HG02642 (cell line): Measurements from ENCODE around the gene EGFR.

Source experiments
- ATAC-seq: cut with Tn5 transposase; IDR thresholded peaks from one replicate; pipeline ENCODE4 v1.9.1; 2021; ENCODE audit warnings: mild to moderate bottlenecking; ENCODE audit not compliant: unreplicated experiment, poor library complexity

EGFR gene

DNA sequence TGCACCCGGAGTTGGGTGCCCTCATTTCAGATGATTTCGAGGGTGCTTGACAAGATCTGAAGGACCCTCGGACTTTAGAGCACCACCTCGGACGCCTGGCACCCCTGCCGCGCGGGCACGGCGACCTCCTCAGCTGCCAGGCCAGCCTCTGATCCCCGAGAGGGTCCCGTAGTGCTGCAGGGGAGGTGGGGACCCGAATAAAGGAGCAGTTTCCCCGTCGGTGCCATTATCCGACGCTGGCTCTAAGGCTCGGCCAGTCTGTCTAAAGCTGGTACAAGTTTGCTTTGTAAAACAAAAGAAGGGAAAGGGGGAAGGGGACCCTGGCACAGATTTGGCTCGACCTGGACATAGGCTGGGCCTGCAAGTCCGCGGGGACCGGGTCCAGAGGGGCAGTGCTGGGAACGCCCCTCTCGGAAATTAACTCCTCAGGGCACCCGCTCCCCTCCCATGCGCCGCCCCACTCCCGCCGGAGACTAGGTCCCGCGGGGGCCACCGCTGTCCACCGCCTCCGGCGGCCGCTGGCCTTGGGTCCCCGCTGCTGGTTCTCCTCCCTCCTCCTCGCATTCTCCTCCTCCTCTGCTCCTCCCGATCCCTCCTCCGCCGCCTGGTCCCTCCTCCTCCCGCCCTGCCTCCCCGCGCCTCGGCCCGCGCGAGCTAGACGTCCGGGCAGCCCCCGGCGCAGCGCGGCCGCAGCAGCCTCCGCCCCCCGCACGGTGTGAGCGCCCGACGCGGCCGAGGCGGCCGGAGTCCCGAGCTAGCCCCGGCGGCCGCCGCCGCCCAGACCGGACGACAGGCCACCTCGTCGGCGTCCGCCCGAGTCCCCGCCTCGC is at the start of gene EGFR:
TSS of gene EGFR (plus strand) at position 657 of the 830 bp plus-strand sequence. CDS start 261 bp downstream, outside the sequence.
- ATAC-seq = no peak

DNA sequence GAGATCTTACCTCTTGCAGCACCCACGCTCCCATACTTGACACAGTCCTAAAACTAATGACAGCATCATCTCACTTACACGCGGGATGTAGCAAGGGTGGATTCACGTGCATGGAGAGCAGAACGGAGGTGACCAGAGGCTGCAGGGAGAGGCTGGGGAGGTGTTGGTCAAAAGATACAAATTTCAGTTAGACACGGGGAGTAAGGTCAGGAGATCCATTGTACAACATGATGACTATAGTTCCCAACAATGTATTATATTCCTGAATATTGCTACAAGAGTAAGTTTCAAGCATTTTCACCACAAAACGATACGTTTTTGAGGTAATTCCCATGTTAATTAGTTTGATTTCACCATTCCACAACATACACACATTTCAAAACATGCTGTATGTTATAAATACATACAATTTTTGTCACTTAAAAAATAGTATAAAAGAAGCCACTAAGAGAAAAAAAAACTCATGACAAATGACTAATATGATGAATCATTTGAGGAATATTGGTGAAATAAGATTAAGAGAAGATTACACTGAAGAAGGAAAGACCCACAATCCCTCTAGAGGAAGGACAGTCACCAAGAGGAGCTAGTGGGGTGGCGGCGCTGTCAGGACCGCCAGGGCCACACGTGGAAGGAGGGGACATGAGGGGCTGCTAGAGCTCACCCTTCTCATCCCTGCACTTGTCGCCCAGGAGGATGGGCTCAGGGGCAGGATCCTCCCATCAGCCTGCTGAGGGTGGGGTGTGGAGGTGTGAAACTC is 49.4 kb upstream of the EGFR start:
- no peak for ATAC-seq

GRCh38 chr7:54972733-54973294 is 46.0 kb upstream of the EGFR start:
- ATAC-seq = no peak

DNA sequence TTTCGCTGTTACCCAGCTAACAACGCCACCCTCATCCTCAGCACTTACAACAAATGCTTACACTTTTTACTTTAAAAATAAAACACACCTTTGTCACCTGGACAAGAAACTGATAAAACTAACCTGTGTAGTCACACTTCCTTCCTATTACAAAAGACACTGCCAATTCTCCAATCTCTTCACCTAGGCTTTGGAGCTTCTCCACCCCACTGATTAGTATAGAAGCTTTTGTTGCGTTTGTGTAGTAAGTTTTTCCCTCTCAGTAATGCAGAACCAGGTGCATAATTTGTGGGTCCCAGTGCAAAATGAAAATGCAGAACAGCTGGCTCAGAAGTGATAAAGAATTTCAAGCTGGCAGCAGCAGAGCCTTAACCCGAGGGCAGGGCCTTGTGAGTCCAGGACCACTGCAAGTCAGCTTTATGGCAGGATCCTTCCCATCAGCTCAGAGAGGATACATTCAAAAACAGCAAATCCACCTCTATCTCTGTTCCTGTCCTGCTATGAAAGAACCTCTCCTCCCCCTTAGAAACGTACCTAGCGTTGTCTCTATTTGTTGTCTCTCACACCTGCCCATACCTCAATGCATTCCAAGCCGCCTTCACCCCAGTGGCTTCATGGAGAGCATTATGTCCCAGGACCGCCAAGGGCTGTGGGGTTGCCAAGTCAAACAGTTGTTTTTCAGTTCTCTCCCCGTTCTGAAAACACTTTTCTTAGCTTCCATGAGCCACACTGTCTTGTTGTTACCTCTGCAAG is 40.3 kb upstream of the EGFR start:
- no peak for ATAC-seq

DNA sequence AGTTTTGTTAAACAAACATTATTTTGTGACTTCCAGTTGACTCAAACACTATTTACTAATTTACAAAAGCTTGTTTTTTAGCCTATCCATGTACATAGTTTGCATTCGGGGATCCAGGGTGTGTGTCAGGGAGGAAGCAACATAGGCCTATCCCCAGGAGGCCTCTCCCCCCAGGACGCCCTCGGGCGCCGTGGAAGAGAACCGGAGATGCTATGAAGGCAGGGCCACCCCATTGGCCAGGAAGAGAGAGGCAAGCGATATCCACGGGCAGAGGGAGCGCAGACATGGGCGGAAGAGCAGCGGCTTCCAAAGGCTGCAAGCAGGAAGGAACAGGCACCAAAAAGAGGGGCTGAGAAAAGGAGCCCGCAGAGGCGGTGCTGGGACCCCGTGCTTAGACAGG is 38.3 kb upstream of the EGFR start:
- ATAC-seq = no peak

DNA sequence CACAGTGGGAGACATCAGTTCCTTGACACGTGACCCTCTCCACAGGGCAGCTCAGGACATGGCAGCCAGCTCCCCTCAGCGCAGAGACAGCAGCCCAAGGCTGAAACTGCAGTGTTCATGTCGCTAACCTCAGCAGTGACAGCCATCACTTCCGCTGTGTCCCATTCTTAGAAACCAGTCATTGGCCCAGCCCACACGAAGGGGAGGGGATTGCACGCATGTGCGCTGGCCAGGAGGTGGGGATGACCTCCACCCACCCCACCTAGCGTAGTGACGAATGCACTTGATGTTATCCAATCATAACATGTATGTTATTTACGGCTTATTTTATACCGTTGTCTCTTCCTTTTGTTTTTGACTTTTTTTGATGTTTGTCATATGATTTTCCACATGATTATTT is 36.9 kb upstream of the EGFR start:
- ATAC-seq = no peak

DNA sequence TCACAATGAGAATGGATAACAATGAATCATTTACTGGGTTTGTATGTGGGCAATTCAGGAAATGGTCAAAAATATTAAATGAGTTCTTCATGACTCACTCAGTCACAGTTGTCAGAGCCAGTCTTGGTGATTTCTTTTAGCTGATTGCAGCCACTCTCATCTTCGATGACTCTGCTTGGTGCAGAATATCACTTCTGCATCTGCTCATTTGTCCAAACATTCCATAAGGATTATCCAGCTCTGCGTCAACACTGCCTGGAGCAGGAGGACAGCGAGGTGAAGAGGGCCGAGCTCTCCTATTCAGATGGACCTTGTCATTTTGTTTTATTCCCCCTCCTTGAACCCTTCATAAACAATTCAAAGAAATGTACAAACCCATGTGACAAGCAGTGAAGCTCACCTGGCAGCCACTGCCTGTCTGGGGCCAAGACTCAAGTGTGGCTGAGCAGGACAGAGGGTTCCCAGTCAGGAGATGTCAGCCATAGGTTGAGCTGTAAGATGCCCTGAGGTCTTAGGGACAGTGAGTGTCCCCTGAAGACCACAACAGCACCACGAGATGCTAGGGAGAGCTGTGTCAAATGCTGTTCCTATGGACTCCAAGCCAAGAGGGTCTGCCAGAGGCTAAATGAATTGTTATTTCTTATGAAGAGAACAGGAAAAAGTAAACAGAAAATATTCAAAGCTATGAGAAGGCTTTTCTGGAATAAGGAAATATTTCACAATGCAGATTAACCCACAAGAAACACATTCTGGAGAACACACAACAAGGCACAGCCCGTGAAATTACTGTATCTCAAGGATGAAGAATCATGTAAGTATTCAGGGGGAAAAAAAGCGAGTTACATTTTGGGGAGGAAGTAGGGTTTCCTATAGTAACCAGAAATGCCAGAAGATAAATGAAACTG is 33.1 kb upstream of the EGFR start:
- no peak for ATAC-seq

DNA sequence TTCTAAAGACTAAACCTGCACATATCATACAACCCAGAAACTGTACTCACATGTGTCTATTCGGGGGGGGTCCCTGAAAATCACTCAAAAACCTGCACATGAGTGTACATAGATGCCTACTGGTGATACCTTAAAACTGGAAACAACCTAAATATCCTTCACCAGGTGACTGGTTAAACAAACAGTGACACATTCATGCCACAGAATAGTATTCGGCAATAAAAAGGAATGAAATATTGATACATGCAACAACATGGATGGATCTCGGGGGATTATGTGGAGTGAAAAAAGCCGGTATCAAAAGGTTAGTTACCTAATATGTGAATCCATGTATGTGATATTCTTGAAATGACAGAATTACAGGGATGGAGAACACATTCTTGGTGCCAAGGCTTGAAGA is 32.1 kb upstream of the EGFR start:
- no peak for ATAC-seq

- ATAC-seq = no peak
These were observed 31.0 kb upstream of the EGFR start for GRCh38 chr7:54987772-54988171.

- no peak for ATAC-seq
These were observed 30.3 kb upstream of the EGFR start for GRCh38 chr7:54988516-54988915.

GRCh38 chr7:54989453-54990225 is 29.2 kb upstream of the EGFR start:
- no peak for ATAC-seq

- no peak for ATAC-seq
These were observed 27.5 kb upstream of the EGFR start for GRCh38 chr7:54991341-54991740.

DNA sequence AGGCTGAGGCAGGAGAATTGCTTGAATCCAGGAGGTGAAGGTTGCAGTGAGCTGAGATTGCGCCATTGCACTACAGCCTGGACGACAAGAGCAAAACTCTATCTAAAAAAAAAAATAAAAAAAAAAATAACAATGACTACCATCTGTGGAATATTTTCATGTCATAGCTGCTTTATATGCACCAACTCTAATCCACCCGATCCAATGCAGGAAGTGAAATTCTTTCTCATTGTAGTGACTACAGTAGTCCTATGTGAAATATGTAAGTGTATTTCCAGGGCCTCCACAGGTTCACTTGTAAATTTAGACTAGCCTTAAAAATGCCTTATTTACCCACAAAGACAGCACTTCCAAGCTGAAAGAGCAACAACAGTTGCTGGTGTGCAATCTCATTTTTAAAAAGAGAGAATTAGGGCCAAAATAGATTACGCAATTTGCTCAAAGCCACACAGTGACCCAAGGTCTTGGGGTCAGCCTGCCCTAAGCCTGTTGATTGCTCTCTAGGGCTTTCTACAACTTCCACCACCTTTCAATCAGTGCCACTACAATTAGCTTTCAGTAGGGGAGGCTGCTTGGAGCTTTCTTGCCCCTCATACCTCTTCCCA is 25.8 kb upstream of the EGFR start:
- ATAC-seq = no peak

- no peak for ATAC-seq
These were observed 23.7 kb upstream of the EGFR start for GRCh38 chr7:54995166-54995565.

- peak; percentile 84 for ATAC-seq
These were observed 23.0 kb upstream of the EGFR start for GRCh38 chr7:54995610-54996363.

DNA sequence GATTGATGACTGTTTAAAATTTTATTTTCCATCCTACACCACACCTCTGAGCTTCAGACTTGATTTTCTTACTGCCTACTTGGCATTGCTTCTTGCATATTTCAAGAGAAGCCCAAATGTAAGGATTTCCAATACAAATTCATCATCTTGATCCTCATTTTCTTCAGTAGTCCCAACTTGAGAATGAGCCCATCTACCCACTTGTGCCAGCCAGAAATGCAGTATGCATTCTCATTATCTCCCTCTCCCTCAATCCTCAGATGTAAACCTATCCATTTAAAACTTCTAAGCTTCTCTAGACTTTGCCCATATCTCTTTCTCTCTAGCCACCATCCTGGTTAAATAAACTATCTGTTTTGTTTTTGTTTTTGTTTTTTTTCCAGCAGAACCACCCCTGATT is 22.4 kb upstream of the EGFR start:
- ATAC-seq = no peak

GRCh38 chr7:55004579-55004978 is 14.2 kb upstream of the EGFR start:
- no peak for ATAC-seq
